SKM-1 treated with dmso at 0.1 percent for 144 hours (cell line): Measurements from ENCODE around the gene COG8.
"Not testable (repeated sequence)": the region's sequence is repeated elsewhere in the genome, so short reads cannot be mapped to it uniquely, and the experiment has no call there.

Experiments used
- DNase-seq: peaks from one replicate; lab custom pipeline; 2025; ENCODE audit not compliant: unreplicated experiment; lab: John Stamatoyannopoulos, UW

Gene COG8

GRCh38 chr16:69294051-69294450 lies 45.3 kb downstream of the COG8 start:
- DNase-seq: no peak

GRCh38 chr16:69293401-69293800 lies 46.0 kb downstream of the COG8 start:
- DNase-seq: no peak

GRCh38 chr16:69291657-69292056 lies 47.7 kb downstream of the COG8 start:
- DNase-seq: not testable (repeated sequence)

- DNase-seq: peak; percentile 14
Measured at GRCh38 chr16:69286941-69287713, 52.2 kb downstream of the COG8 start.

GRCh38 chr16:69285240-69285639 lies 54.1 kb downstream of the COG8 start:
- no peak for DNase-seq

- no peak for DNase-seq
Measured at GRCh38 chr16:69283851-69284250, 55.5 kb downstream of the COG8 start.

DNA sequence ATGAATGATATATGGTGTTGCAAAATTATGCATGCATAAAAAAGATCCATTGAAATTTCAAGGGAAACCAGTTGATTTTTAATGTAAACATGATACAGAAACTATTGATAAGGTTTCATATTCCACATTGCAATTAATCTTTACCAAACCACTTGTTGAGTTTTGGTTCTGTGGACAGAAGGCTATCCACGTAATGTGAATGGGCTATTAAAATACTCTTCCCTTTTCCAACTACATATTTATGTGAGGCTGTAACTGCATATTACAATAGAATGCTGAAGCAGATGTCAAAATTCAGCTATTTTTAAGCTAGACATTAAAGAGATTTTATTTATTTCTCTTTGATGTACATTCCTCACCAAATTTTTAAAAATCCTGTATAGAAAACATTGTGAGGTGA lies 62.0 kb downstream of the COG8 start:
- no peak for DNase-seq
